CMK (cell line): Measurements from ENCODE around the gene PLA2G3.
"Not testable (repeated sequence)": the region's sequence is repeated elsewhere in the genome, so short reads cannot be mapped to it uniquely, and the experiment has no call there.

Experiments used
- DNase-seq: peaks from one replicate; pipeline ENCODE4 v3.0.0-alpha.2; 2010; ENCODE audit warnings: low read depth

PLA2G3 gene

DNA sequence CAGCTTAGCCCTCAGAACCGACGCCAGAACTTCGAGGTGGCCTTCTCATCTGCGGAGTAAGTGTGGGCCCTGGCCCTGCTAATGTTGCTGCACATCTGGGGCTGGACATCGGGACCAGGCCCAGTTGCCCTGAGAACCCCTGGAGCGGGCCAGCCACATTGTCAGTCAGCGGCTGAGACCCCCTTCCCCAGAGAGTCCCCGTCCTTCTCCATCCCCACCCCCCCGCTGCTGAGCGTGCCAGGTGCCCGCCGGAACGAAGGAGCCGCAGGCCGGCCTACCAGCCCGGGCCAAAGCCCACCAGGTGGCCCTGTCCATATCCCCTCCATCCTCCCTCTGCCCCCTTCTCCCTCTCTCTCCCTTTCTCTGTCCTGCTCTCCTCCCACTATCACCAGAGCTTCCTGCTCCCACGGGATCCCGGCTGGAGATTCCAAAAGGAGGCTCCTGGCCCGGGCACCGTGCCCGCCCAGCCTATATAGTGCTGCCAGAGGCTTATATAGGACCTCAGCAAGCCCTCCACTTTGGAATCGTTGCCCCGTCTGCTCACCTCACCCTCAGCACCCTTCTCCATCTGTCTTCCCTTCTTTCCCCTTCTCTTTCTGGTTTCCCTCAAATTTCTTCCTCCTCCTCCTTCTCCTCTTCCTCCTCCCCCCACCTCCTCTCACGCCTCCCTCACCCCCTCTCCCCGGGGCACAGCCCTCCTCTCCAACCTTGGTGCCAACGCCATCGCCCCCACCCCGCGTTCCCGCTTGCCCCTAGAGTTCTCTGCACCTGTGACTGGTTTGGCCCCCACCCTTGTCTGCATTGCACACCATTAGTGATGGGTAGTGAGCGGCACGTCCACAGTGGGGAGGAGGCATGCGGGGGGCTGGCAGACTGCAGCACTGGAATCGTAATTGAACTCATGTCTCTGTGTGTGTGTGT is 40.2 kb downstream of the PLA2G3 start:
- DNase-seq: no peak

DNA sequence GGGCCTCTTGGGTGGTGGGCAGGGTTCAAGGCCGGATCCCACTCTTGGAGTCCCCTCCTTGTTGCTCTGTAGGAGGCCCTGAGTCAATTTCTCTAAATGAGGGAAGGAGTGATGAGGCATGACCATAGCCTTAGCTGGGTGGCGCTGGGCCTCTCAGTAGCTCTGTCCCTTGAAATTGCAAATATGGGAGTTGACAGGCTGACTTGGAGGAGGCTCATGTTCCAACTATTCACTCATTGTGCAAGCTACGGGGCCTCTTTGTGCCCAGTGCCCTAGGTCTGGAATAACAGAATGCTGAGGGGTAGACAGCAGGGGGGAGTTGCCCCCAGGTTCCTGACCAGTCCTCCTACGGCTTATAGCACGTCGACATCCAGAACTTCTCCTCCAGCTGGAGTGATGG is 40.9 kb downstream of the PLA2G3 start:
- DNase-seq: no peak

DNA sequence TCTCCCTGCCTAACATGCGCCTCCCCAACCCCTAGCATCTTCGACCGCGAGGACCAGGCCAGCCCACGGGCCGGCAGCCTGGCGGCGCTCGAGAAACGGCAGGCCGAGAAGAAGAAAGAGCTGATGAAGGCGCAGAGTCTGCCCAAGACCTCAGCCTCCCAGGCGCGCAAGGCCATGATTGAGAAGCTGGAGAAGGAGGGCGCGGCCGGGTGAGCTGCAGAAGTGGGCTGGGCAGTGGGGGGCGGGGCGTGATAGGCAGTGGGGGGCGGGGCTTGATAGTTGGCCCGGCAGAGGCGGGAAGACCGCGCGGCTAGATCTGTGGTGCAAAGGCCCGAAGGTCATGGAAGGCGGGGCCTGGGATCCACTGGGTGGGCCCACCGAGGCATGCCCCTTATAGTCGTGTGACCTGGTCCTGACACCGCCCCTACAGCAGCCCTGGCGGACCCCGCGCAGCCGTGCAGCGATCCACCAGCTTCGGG is 41.6 kb downstream of the PLA2G3 start:
- DNase-seq: no peak

DNA sequence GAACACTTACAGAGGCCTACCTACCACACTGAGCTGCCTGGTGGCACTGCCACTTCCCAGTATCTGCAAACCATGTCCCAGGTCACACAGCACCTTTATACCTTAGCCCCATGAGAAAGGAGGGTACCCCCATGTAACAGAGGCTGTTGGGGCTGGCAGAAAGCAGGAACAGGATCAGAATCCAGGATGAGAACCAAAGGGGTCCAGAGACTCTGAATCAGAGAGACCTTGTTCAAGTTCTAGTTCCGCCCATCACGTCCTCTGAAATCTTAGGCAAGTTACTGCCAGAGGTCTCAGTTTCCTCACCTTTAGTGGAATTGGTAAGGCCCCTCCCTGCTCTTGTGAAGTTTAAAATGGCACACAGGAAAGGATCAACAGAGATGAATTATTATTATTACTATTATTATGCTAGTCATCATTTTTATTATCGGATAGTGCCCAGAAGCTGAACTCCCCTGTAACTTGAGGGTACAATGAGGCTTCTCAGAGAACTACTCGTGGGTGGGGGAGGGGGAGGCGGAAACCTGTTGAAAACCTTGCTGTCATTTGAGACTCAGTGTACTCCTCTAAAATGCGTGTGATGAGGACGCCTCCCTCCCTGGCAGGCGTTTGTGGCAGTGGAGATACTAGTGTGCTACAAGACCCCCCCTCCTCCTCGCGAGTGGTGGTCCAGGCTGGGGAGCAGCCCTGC is 42.2 kb downstream of the PLA2G3 start:
- no peak for DNase-seq

DNA sequence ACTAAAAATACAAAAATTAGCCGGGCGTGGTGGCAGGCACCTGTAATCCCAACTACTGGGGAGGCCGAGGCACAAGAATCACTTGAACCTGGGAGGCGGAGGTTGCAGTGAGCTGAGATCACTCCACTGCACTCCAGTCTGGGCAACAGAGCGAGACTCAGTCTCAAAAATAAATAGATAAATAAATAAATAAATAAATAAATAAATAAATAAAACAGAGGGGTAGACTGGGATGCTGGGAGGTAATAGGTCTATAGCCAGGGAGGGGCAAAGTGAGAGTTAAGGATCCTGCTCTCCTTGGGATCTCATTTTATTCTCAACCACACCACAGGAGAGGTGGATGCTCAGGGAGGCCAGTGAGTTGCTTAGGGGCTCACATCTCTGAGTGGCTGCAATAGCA is 42.8 kb downstream of the PLA2G3 start:
- DNase-seq: not testable (repeated sequence)

DNA sequence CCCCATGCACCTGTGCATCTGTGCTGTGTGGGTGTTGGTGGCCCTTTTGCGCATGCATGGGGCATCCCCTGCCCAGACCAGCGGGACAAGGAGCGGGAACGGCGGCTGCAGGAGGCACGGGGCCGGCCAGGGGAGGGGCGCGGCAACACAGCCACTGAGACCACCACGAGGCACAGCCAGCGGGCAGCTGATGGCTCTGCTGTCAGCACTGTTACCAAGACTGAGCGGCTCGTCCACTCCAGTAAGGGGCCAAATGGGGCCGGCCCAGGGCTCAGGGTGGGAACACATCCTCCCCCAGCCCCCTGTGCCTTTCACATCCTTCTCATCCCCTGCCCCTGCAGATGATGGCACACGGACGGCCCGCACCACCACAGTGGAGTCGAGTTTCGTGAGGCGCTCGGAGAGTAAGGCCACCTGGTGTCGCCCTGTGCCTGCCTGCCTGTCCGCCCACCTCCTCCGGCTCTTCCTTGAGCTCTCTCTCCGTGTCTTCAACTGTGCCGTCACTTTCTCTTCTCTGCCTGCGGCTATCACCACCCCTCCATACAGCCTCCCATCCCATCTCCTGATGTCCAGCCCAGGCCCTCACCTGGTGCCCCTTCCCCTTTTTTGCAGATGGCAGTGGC is 43.5 kb downstream of the PLA2G3 start:
- DNase-seq: no peak

DNA sequence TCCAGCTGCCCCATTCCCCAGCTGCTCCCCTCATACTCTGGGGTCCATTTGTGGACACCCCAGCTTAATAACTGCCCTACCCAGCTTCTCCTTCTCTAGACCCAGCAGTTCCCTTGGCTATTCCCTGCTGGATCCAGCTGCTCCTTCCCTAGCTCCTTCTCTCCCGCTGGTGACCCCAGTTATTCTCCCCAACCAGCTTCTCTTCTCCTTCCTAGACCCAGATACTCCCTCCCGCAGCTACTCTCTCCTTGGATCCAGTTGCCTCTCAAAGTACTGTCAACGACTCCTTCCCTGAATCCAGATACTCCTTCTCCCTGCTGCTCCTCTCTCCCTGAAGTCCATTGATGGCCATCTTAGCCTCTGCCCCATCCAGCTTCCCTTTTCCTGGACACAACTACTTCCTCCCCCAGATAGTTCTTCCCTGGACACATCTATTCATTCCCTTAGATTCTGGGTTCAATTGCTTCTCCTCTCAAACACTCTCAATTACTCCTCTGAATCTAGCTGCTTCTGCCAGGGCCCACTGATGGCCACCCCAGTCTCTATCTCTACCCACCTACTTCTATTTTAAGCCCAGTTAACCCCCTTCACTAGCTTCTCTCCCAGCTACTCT is 44.6 kb downstream of the PLA2G3 start:
- no peak for DNase-seq

DNA sequence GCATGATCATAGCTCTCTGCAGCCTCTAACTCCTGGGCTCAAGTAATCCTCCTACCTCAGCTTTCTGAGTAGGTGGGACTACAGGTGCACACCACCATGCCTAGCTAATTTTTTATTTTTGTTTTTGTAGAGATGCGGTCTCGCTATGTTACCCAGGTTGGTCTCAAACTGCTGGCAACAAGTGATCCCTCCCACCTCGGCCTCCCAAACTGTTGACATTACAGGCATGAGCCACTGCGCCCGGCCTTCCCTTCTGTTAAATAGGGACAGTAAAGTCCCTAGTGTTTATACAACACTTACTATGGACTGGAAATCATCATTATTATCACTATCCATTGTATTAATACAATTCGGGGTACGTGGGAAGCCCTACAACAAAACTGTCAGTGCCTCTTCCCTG is 45.6 kb downstream of the PLA2G3 start:
- no peak for DNase-seq

DNA sequence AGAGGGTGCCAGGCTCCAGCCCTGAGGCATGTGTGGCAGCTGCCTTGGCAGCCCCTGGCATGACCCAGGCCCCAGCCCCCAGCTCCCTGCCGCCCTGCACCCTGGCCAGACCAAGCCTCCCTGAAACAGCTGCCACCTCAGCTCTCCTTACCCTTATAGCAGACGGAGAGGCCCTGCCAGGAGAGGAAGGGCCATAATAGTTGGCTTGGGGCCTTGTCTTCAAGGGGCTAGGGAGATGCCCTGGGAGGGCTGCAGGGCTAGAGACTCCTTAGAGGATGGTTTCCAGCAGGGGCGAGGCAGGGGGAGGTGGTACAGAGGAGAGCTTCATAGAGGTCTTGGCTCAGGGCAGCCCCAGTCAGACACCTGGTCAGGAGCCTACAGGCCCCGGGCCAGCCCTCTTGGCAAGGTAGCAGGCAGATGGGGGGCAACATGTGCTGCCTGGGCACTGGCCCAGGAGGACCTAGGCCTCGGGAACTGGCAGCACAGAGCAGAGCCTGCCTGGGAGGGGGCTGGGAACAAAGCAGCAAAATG is 46.2 kb downstream of the PLA2G3 start:
- no peak for DNase-seq

DNA sequence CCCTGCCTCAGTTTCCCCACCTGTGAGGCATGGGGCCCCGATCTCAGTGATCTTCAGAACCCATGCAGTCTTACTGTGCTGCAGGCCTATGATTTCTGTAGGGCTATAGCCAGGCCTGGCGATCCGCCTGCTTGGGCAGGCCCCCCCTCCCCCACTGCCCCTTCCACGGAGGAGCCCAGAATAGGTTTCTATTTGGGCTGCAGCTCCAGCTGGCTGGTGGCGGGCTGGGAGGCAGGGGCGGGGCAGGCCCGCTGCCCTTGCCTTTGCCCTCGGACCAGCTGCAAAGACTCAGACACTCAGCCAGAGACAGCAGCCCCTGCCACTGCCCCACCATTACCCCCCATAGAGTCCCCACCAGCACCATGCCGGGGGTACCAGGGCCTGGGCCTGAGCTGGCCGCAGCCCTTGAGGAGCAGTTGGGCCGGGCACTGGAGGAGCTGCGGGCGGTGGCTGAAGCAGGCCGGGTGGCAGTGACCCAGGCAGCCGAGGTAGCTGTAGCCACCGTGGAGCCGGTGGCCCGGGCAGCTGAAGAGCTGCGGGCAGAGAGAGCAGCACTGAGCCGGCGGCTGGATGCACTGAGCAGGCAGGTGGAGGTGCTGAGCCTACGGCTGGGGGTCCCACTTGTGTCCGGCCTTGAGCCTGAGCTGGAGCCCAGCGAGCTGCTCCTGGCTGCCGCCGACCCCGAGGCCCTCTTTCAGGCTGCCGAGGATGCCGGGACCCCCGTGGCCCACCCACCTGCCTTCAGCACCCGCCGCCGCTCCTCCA is 47.0 kb downstream of the PLA2G3 start:
- DNase-seq: no peak

DNA sequence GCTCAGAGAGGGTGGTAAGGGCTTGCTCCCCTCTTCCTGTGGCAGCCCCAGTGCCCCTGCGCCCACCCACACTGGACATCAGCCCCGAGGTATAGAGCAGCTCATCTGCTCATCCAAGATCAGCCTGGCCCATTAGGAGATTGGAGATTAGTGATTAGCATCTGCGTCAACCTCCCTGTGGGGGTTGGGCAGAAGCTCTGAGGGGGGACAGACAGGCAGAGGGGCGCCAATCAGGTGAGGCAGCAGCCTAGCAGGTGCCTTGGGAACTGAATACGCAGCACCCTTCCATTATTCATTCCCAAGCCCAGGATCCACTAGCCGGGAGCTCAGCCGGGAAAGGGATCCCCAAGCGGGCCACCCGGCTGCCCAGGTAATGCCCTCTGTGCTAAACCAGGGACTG is 48.1 kb downstream of the PLA2G3 start:
- no peak for DNase-seq

DNA sequence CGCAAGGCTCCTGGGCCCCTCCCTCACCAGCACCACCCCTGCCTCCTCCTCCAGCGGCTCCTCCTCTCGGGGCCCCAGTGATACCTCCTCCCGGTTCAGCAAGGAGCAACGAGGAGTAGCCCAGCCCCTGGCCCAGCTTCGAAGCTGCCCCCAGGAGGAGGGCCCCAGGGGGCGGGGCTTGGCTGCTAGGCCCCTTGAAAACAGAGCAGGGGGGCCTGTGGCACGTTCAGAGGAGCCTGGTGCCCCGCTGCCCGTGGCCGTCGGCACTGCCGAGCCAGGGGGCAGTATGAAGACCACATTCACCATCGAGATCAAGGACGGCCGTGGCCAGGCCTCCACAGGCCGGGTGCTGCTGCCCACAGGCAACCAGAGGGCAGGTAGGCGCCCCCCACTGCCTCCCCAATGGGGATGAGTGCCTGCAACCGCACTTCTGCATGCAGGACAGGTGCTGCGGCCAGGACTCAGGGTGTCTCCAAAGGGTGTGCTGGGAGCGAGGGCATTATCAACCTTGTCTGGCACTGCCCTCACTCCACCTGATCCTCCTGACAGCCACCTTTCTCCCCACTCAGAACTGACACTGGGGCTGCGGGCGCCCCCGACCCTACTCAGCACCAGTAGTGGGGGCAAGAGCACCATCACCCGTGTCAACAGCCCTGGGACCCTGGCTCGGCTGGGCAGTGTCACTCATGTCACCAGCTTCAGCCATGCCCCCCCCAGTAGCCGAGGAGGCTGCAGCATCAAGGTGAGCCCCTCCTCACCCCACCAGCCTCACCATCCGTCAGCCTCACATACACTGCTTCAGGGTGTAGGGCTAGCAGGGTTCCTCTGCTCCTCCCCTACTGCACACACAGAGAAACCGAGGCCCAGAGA is 49.0 kb downstream of the PLA2G3 start:
- no peak for DNase-seq

DNA sequence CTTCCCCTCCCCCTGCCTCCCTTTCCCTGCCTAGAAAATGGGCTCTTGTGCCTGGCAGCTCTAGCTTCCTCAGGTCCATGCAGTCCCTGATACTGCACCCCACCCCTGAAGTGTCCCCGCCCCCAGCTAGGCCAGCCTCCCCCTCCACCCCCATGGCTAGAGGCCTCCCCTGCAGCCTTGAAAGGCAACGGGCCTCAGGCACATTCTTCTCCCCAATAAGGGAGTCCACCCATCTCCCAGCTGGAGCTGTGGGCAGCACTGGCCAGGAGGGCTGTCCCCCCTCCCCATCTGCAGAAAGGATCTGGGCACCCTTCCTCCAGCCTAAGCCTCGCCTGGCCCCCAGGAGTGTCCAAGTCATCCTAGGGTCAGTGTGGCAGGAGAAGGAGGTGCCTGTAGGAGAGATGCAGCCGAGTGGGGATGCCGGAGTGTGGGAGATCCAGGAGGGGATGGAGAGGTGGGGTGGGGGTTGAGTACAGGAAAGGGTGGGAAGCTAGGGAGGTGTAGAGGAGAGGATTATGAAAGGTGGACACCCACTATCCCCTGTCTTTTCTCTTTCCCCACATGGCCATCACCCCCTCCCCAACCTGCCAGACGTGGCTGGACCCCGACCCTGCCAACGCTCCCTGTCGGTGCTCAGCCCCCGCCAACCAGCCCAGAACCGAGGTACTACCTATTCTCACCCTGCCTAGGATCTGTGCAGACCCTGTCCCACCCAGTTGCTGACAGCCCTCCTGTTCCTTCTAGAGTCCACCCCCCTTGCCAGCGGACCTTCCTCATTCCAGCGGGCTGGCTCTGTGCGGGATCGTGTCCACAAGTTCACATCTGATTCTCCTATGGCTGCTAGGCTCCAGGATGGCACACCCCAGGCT is 49.9 kb downstream of the PLA2G3 start:
- no peak for DNase-seq

DNA sequence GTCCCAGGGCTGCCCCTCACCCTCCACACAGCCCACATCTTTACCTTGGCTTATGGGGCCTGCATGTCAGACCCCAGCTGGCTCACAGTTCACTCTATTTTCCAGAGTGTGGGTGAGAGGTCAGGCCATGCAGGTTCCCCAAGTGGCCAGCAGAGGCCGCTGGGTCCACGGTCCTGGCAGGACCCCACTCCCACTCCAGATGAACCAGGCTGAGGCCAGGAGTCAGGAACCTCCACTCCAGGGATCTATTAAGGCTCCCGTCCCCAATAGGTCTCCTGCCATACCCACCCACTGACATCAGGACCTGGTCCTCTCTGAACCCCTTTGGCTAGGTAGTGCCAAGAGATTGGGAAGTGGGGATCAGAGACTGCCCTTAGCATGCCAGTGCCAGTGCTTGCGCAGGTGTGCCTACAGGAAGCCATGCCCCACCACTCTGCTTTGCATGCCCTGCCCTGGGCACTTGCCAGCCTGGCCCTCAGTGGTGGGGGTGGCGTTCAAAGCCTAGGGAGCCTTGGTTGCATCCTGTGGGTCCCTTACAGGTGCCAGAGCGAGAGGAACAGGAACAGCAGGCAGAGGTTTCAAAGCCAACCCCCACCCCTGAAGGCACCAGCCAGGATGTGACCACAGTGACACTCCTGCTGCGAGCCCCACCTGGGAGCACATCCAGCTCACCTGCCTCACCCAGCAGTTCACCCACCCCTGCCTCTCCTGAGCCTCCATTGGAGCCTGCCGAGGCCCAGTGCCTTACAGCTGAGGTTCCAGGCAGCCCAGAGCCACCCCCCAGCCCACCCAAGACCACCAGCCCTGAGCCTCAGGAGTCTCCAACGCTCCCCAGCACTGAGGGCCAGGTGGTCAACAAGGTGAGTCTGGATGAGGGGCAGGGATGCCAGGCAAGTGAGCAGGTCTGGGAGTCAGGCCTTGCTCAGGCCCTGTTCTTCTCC is 50.9 kb downstream of the PLA2G3 start:
- DNase-seq: no peak

DNA sequence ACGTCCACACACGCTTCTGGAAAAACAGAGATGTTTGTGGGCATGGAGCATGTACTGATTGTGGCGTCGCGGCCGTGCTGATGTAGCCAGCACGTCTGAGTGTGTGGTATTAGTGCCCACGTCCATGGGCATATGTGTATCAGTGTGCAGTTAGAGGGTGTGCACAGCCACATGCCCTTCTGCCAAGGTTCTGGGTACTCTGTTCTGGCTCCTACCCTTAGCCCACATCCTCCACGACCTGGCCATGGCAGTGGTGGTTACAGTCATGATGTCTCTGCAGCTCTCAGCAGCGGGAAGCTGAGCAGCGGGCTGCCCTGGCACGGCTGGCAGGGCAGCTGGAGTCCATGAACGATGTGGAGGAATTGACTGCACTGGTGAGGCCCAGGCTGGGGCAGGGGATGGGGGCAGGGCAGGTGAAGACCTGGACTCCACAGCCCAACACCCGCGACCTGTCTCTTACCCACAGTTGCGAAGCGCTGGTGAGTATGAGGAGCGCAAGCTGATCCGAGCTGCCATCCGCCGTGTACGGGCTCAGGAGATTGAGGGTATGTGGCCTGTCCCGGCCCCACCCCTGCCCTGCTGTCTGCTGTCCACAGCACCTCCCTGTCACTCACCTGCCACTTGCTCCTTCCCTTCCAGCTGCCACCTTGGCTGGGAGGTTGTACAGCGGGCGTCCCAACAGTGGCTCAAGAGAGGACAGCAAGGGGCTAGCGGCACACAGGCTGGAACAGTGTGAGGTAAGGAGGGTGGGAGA is 51.9 kb downstream of the PLA2G3 start:
- DNase-seq: no peak

DNA sequence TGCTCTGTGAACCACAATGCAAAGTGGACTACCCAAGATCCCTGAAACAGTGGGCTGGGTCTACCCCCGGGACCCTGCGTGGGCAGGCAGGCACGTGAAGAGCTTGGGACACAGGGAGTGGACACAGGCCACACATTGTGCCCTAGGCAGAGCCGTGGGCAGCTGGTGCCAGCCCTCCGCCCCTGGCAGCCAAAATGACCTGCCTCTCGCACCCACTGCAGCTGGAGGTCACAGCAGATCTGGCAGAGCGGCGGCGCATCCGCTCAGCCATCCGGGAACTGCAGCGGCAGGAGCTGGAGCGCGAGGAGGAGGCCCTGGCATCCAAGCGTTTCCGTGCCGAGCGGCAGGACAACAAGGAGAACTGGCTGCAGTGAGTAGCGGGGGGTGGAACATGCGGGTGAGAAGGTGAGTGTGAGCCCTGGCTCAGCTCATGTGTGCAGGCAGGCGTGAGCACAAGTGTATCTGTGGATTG is 52.5 kb downstream of the PLA2G3 start:
- DNase-seq: no peak

DNA sequence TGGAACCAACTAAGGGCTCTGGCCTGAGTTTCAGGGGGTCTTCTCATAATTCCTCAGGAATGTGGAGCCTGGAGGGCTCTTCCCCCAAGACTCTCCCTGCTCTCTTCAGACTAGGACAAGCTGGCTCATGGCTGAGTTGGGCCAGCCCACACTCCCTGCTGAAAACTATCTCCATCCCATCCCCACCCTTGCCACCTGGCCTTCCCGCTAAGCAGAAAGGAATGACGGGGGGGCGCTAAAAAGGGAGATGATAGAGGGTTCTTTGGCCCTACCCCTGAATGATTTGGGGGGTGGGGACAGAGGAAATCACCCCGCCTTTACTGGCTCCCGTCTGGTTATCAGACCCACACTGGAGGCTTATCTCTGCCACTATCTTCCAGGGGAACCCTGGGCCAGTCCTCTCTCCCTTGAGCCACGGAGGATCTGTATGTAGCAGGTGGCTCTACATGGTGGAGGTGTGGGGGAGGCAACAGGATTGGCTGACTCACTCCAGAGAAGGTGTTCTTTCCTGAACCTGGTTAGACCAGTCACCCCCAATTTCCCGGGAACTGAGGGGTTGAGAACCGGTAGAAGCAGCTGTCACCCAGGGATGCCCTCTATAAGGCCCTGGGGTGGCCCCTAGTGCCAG is 53.5 kb downstream of the PLA2G3 start:
- no peak for DNase-seq
